ENCODE measurements around the gene SLIRP. TPM values are rescaled to one million over a fixed set of nuclear protein-coding genes. Genes with fewer than 3 reads are reported as not detected.

Gene SLIRP
- total and polyA plus RNA-seq, 8 donors, result 36.8 to 450 (median 324) TPM

DNA sequence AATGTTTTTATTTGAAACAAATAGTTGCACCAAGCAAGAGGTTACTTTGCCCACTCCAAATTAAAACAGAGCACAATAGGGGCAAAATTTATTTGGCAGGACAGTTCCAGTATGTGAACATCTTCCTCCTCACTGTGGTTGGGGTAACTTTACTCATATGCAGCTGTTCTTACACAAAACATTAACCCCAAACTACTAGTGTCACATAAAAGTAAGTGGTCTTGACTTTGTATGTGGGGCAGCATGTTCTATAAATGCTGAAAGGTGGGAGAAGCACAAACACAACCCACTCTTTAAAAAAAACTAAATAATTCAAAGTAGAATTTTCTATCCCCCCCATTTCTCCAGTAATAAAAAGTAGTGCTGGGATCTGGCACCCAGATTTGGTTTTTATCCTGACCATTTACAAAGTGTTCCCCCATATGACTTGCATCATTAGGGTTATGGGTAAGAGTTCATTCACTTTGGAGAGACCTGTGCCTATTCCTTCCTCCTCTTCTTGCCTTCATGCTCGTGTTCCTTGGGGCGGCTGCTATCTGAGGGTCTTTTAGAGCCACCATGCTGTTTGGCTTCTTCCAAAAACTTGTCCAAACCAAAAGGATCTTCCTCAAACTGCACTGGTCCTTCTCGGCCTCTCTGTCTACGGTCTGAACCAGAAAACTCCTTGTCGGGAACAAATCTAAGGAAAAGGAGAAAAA lies 9.9 kb downstream of the SLIRP start:
- TF ChIP-seq, protein P1, sequence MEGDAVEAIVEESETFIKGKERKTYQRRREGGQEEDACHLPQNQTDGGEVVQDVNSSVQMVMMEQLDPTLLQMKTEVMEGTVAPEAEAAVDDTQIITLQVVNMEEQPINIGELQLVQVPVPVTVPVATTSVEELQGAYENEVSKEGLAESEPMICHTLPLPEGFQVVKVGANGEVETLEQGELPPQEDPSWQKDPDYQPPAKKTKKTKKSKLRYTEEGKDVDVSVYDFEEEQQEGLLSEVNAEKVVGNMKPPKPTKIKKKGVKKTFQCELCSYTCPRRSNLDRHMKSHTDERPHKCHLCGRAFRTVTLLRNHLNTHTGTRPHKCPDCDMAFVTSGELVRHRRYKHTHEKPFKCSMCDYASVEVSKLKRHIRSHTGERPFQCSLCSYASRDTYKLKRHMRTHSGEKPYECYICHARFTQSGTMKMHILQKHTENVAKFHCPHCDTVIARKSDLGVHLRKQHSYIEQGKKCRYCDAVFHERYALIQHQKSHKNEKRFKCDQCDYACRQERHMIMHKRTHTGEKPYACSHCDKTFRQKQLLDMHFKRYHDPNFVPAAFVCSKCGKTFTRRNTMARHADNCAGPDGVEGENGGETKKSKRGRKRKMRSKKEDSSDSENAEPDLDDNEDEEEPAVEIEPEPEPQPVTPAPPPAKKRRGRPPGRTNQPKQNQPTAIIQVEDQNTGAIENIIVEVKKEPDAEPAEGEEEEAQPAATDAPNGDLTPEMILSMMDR (IDR thresholded peaks at IDR 0.05), result no peak
- TF ChIP-seq POLR2AphosphoS5 (IDR thresholded peaks at IDR 0.05) (no peak), POLR2A (IDR thresholded peaks at IDR 0.05) (no peak), EP300 (IDR thresholded peaks at IDR 0.05) (no peak)
- H3K27me3 ChIP-seq, result no peaks in the 10 kb centered on the region
- H3K27ac ChIP-seq, result no peak overlapping the region
- intact Hi-C loops (cut with DNase I; ENCODE audit: low total_unique reads), result no loop called here
- WGBS, 5 donors, result 75 to 85% (median 80%) methylated on average over 5 of the region's 5 CpGs
- no peaks in the 10 kb centered on the region for H3K9me3 ChIP-seq
- peaks cover 0 to 16% (median 6%) of the 10 kb centered on the region in 4 donors for H3K4me1 ChIP-seq
- DNase-seq, result no peak
- H3K36me3 ChIP-seq, result peaks cover 46 to 100% (median 98%) of the 10 kb centered on the region in 4 donors
- H3K4me3 ChIP-seq, result no peak overlapping the region

DNA sequence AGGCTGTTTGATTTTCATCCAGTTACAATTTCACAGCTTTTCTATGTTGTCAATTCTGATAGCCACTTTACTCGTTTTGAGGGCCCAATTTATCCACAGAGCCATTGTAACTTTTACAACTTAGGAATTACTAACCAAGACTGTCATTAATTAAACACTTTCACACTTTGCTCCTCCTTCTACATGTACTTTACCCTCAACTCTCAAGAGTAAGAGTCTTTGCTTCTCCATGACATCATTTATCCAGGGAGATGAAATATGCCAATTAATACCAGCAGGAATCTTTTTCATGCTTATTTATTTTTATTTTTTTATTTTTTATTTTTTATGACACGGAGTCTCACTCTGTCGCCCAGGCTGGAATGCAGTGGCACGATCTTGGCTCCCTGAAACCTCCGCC lies 13.5 kb downstream of the SLIRP start:
- WGBS, 5 donors, result 88 to 94% (median 91%) methylated on average over 5 of the region's 5 CpGs
- TF ChIP-seq POLR2A (IDR thresholded peaks at IDR 0.05), result no peak
- TF ChIP-seq EP300 (IDR thresholded peaks at IDR 0.05), result no peak
- no peak for TF ChIP-seq POLR2AphosphoS5 (IDR thresholded peaks at IDR 0.05)
- TF ChIP-seq, protein P1 (IDR thresholded peaks at IDR 0.05), result no peak
- Histone ChIP-seq H3K27ac (no peak overlapping the region), H3K36me3 (peaks cover 52 to 100% (median 100%) of the 10 kb centered on the region in 4 donors), H3K27me3 (no peaks in the 10 kb centered on the region), H3K4me1 (peaks cover 0 to 5% (median 0%) of the 10 kb centered on the region in 4 donors), H3K4me3 (no peak overlapping the region), H3K9me3 (no peaks in the 10 kb centered on the region)
- intact Hi-C loops (cut with DNase I; ENCODE audit: low total_unique reads), result no loop called here
- no peak for DNase-seq

DNA sequence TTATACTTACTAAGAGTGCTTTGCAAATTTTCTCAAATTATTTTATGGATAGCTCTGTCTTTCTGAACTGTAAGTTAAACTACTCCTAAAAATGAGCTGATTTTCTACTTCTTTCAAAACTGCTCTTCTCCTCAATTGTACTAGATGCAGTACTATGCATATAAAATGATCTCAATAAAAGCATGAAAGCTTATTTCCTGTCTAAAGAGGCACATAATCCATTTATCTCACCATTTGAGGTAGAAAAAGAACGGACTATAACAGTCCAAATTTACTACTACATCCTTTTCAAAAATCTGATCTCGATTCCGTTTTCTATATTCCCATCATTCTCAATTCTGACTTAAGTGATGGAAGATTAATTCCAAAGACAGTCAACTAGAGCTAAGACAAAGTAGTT lies 14.4 kb downstream of the SLIRP start:
- WGBS, 5 donors, result 93 to 97% (median 96%) methylated on average over 3 of the region's 3 CpGs
- H3K36me3 ChIP-seq, result peaks cover 50 to 100% (median 100%) of the 10 kb centered on the region in 4 donors
- H3K9me3 ChIP-seq, result no peaks in the 10 kb centered on the region
- TF ChIP-seq EP300 (IDR thresholded peaks at IDR 0.05), result no peak
- TF ChIP-seq POLR2AphosphoS5 (IDR thresholded peaks at IDR 0.05), result no peak
- TF ChIP-seq, protein P1 (IDR thresholded peaks at IDR 0.05), result no peak
- TF ChIP-seq POLR2A (IDR thresholded peaks at IDR 0.05), result no peak
- H3K27me3 ChIP-seq, result no peaks in the 10 kb centered on the region
- H3K27ac ChIP-seq, result no peak overlapping the region
- H3K4me3 ChIP-seq, result no peak overlapping the region
- intact Hi-C loops (cut with DNase I; ENCODE audit: low total_unique reads), result no loop called here
- DNase-seq, result no peak
- H3K4me1 ChIP-seq, result peaks cover 0 to 5% (median 0%) of the 10 kb centered on the region in 4 donors

DNA sequence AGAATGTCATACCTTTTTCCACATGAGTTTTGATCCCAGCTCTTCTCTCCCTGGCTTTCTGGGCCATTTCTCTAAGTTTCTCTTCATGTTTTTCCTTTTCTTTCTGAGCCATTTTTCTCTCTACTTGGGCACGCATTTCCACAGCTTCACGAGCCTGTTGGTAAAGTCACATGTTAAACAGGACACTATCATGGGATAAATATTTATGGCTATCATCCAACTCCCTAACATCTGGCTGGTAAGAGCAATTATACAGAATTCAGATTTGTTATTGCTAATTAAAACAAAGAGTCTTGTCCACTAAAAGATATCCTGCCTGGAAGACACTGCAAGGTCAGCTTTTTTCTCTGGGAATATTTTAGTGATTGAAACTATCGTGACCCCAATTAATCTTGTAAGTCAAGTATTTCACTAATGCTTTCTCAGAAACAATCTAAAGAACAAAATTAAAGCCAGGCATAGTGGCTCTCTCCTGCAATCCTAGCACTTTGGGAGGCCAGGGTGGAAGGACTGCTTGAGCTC lies 23.1 kb downstream of the SLIRP start:
- no peak overlapping the region for H3K27ac ChIP-seq
- DNase-seq, result no peak
- intact Hi-C loops (cut with DNase I; ENCODE audit: low total_unique reads), result no loop called here
- 67 to 83% (median 71%) methylated on average over 3 of the region's 3 CpGs for WGBS, 5 donors
- H3K27me3 ChIP-seq, result no peaks in the 10 kb centered on the region
- H3K4me1 ChIP-seq, result peaks cover 0 to 5% (median 0%) of the 10 kb centered on the region in 4 donors
- no peaks in the 10 kb centered on the region for H3K9me3 ChIP-seq
- no peak for TF ChIP-seq POLR2A (IDR thresholded peaks at IDR 0.05)
- TF ChIP-seq POLR2AphosphoS5 (IDR thresholded peaks at IDR 0.05), result no peak
- TF ChIP-seq, protein P1 (IDR thresholded peaks at IDR 0.05), result no peak
- peaks cover 68 to 100% (median 100%) of the 10 kb centered on the region in 4 donors for H3K36me3 ChIP-seq
- H3K4me3 ChIP-seq, result no peak overlapping the region
